Fibroblast of skin of left quadriceps (primary cell): Measurements from ENCODE around the gene ADGRB3.
"Not testable (repeated sequence)": the region's sequence is repeated elsewhere in the genome, so short reads cannot be mapped to it uniquely, and the experiment has no call there.

ENCODE experiments used
- DNase-seq, 2 experiments: peaks; one replicate each; pipeline ENCODE4 v3.0.0-alpha.2; 2013; ENCODE audit warnings: low read depth in 2 of 2

ADGRB3 gene

GRCh38 chr6:68941345-68941744 lies 306.3 kb downstream of the ADGRB3 start:
- DNase-seq = no peak

- no peak for DNase-seq
These were observed 312.6 kb downstream of the ADGRB3 start for GRCh38 chr6:68947721-68948120.

GRCh38 chr6:68951270-68951669 lies 316.2 kb downstream of the ADGRB3 start:
- DNase-seq = no peak

- DNase-seq = no peak
These were observed 323.2 kb downstream of the ADGRB3 start for GRCh38 chr6:68958327-68958726.

GRCh38 chr6:68967549-68968300 lies 332.6 kb downstream of the ADGRB3 start:
- DNase-seq = peak; percentile 16 to 21

DNA sequence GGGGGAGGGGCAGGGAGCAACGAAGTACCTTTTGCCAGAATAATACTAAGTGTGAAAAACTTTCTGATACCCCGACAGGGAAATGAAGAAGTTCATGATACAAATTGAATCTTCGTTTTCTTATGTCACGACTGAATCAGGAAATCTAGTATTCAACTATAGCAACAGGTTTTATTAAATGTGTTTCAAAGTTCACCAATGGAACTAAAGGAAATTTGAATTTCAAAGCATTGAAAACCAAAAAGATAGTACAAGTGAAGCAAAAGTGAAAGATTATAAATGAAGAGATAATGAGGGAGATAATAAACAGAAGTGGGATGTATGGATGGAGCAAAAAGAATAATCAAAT lies 333.2 kb downstream of the ADGRB3 start:
- DNase-seq = no peak

- no peak for DNase-seq
These were observed 338.0 kb downstream of the ADGRB3 start for GRCh38 chr6:68973066-68973465.

- DNase-seq = no peak
These were observed 340.0 kb downstream of the ADGRB3 start for GRCh38 chr6:68975064-68975463.

DNA sequence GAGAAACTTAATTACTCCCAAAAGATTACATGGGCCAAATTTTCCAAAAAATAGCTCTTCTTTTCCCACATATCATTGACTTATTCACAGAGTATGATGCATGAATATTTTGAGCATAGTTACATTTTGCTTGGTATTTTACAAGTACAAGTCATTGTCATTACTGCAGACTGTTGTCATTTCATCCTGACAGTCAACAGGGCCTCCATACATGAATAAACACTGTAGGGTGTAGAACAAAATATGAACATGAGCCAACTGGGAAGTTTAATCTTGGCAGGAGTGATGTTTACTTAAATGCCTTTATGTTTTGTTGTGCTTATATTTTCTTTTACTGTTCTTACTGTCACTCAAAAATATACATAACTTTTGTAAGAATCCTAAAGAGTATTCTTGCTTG lies 340.7 kb downstream of the ADGRB3 start:
- no peak for DNase-seq

- no peak for DNase-seq
These were observed 341.2 kb downstream of the ADGRB3 start for GRCh38 chr6:68976260-68976659.

DNA sequence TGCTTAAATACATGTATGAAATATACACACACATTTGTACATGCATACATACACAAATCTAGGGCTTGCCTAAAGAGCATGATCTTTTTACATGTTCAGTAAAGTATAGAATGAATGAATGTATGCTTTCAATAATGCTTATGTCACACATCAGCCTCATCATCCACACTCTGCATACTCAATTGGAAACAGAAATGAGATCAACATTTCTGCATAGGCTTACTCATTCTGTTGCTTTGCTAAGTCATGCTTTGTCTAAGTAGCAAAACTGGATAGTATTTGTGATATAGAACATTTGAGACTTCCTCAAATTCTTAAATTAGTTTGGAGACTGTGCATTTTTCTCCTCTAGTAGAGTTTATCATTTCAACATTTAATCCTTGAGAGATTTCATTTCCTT lies 343.3 kb downstream of the ADGRB3 start:
- no peak for DNase-seq

DNA sequence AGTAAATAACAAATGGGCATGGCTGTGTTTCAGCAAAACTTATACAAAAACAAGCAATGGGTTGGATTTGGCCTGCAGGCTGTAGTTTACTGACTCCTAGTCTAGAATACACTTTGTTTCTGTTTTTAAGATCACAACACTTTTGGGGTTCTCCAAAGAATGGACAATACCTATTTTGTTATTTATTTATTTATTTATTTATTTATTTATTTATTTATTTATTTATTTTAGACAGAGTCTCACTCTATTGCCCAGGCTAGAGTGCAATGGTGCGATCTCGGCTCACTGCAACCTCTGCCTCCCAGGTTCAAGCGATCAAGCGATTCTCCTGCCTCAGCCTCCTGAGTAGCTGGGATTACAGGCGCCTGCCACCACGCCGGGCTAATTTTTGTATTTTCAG lies 346.6 kb downstream of the ADGRB3 start:
- not testable (repeated sequence) for DNase-seq

DNA sequence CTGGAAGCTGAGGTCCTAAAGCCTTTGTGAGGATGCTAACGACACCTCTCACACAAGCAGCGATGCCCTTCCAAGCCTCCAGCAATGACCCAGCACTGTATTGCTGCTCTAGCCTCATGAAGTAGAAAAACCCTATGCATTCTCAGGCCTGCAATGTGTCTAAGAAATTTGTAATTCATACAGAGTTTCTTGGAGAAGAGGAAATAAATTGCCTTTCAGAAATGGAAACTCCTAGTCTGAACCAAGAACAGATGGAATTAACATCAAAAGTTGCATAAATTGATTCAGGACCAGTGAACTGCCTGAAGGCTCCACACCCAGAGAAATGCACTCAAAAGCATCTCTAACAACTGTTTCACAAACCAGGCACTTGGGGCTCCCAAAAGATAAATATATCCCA lies 353.6 kb downstream of the ADGRB3 start:
- no peak for DNase-seq

GRCh38 chr6:68990317-68990716 lies 355.2 kb downstream of the ADGRB3 start:
- no peak for DNase-seq

DNA sequence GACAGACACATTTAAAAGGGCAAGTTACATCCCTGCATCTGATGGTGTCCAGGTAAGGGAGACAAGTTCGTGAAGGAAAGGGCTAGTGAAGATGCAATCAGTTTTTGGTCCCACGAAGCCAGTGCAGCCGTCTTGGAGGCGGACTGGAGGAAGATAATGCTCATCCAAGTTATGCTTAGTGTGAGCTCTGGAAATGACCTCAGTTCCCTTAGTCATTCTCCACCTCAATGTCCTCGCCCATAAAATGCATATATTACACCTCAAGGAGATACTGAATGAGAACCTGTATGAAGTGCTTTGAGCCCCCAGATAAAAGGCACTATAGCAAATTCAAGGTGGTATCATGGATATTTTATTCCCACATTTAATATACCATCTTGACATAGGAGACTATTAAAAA lies 358.8 kb downstream of the ADGRB3 start:
- no peak for DNase-seq

GRCh38 chr6:68994521-68994920 lies 359.4 kb downstream of the ADGRB3 start:
- DNase-seq = no peak

- DNase-seq = no peak
These were observed 370.1 kb downstream of the ADGRB3 start for GRCh38 chr6:69005199-69005598.

- DNase-seq = no peak
These were observed 372.7 kb downstream of the ADGRB3 start for GRCh38 chr6:69007781-69008180.

DNA sequence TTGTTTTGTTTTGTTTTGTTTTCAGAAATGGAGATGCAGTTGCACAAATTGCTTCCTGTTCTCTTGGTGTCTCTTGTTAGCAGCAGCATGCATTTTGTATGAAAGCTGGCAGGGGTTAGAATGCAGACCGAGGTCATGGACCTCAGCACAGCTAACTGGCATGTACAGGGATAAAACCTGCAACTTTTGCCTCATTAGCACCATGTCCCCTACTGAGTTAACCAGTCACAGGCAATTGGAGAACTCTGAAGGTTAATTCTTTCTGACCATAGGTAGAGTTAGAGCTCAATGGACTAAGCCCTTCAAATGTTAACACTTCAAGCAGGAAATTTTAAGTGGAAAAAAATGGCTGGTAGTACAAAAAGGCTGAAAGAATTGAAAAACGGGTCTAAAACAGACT lies 377.1 kb downstream of the ADGRB3 start:
- DNase-seq = no peak

DNA sequence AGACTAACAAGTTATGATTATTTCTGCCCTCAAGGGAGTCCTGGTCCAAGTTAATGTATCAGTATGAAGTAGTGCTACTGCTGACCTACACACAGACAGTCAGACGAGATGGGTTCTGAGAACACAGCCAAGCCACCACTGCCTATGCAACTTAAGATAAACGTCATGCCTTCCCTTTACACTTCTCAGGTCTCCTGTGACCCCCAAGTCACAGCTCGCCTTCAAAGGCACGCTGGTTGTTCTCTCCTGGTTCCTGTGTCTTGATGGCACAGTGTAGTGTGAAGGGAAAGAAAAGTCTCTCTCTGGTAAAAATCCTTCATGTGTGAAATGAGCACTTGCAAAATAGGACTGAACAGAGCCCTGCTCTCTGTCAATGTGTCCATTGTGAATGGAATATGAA lies 377.8 kb downstream of the ADGRB3 start:
- no peak for DNase-seq

- no peak for DNase-seq
These were observed 383.8 kb downstream of the ADGRB3 start for GRCh38 chr6:69018906-69019305.

- DNase-seq = peak; percentile 37 to 46
These were observed 384.8 kb downstream of the ADGRB3 start for GRCh38 chr6:69019832-69020231.

GRCh38 chr6:69022993-69023392 lies 387.9 kb downstream of the ADGRB3 start:
- DNase-seq = peak; percentile 36 to 37

- DNase-seq = peak; percentile 24 to 28
These were observed 391.2 kb downstream of the ADGRB3 start for GRCh38 chr6:69026243-69026642.
